MCF 10A (cell line): ENCODE results near the gene SPNS1. TPM values are rescaled to one million over a fixed set of nuclear protein-coding genes. Genes with fewer than 3 reads are reported as not detected.

Source experiments
- BruUV-seq: library from RNA; stranded (reverse); fragments of 400-500 nt; replicated peaks from 2 replicates; lab custom pipeline; 2021; lab: Mats Ljungman, UMichigan
- CTCF ChIA-PET: fragments of 300-600 bp; sonication (Branson Sonifier 250); formaldehyde crosslinking; extraction: SDS; loops from one replicate; lab custom pipeline; 2021; ENCODE audit warnings: antibody characterized with exemption, inconsistent platforms; lab: Yijun Ruan, JAX
- POLR2A ChIA-PET: fragments of 300-600, 350-650 bp; sonication (Branson Sonifier 250); formaldehyde crosslinking; extraction: SDS; loops from one replicate; lab custom pipeline; 2020; ENCODE audit warnings: antibody characterized with exemption, inconsistent platforms; lab: Yijun Ruan, JAX
- DNase-seq: peaks from one replicate; pipeline ENCODE4 v3.0.0-alpha.2; 2018; ENCODE audit not compliant: unreplicated experiment
- H3K27ac Mint-ChIP-seq: one replicate; pipeline ENCODE4 v1.8.0; 2022; ENCODE audit warnings: mild to moderate bottlenecking, low read depth, mixed read lengths; ENCODE audit not compliant: unreplicated experiment
- H3K27me3 Mint-ChIP-seq: one replicate; pipeline ENCODE4 v1.8.0; 2022; ENCODE audit warnings: mixed read lengths; ENCODE audit not compliant: insufficient read depth, unreplicated experiment
- H3K36me3 Mint-ChIP-seq: one replicate; pipeline ENCODE4 v1.8.0; 2022; ENCODE audit warnings: mild to moderate bottlenecking, moderate library complexity, mixed read lengths; ENCODE audit not compliant: insufficient read depth, unreplicated experiment
- H3K4me1 Mint-ChIP-seq: one replicate; pipeline ENCODE4 v1.8.0; 2022; ENCODE audit warnings: mixed read lengths; ENCODE audit not compliant: insufficient read depth, unreplicated experiment
- H3K4me3 Mint-ChIP-seq: one replicate; pipeline ENCODE4 v1.8.0; 2022; ENCODE audit warnings: mild to moderate bottlenecking, moderate library complexity, mixed read lengths; ENCODE audit not compliant: unreplicated experiment
- H3K9me3 Mint-ChIP-seq: one replicate; pipeline ENCODE4 v1.8.0; 2022; ENCODE audit warnings: mixed read lengths; ENCODE audit not compliant: unreplicated experiment
- intact Hi-C: fragments of 100-400 bp; cut with micrococcal nuclease; formaldehyde crosslinking; loops from 2 replicates; pipeline ENCODE4 v1.14.1; 2022
- total RNA-seq: library from RNA; stranded (reverse); gene quantifications from 2 replicates; pipeline ENCODE4 v1.2.3, GENCODE V29; 2022
- TF ChIP-seq, protein P1 (sequence below): fragments of 200-600 bp; IDR thresholded peaks from one replicate; pipeline ENCODE4 v1.8.0; 2022; ENCODE audit warnings: antibody characterized with exemption, mild to moderate bottlenecking; ENCODE audit not compliant: unreplicated experiment

The SPNS1 gene
- total RNA-seq, 1 experiment from 2014 or later = 25.2 TPM

DNA sequence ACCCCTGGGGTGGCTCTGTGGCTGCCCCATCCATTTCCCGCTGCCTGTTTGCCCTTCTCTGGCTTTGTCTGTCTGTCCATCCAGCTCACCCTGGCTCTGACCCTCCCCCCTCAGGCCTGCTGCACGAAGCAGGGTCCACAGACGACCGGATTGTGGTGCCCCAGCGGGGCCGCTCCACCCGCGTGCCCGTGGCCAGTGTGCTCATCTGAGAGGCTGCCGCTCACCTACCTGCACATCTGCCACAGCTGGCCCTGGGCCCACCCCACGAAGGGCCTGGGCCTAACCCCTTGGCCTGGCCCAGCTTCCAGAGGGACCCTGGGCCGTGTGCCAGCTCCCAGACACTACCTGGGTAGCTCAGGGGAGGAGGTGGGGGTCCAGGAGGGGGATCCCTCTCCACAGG is 9.5 kb downstream of the SPNS1 start:
- H3K9me3 Mint-ChIP-seq = peaks cover 11% of the 10 kb centered on the region
- DNase-seq = no peak
- no peaks in the 10 kb centered on the region for H3K27me3 Mint-ChIP-seq
- ChIA-PET POLR2A (interaction anchor here (0.5 to 1.2 kb wide), 2 partner anchors 9 to 143 kb away, joined by 3 read pairs; no protein-coding TSS in a partner anchor), CTCF (no interaction called here)
- TF ChIP-seq, protein P1, sequence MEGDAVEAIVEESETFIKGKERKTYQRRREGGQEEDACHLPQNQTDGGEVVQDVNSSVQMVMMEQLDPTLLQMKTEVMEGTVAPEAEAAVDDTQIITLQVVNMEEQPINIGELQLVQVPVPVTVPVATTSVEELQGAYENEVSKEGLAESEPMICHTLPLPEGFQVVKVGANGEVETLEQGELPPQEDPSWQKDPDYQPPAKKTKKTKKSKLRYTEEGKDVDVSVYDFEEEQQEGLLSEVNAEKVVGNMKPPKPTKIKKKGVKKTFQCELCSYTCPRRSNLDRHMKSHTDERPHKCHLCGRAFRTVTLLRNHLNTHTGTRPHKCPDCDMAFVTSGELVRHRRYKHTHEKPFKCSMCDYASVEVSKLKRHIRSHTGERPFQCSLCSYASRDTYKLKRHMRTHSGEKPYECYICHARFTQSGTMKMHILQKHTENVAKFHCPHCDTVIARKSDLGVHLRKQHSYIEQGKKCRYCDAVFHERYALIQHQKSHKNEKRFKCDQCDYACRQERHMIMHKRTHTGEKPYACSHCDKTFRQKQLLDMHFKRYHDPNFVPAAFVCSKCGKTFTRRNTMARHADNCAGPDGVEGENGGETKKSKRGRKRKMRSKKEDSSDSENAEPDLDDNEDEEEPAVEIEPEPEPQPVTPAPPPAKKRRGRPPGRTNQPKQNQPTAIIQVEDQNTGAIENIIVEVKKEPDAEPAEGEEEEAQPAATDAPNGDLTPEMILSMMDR = no peak
- no peaks in the 10 kb centered on the region for H3K4me1 Mint-ChIP-seq
- peaks cover 25% of the 10 kb centered on the region for H3K36me3 Mint-ChIP-seq
- intact Hi-C loops = no loop called here
- no peak overlapping the region for H3K27ac Mint-ChIP-seq
- H3K4me3 Mint-ChIP-seq = no peak overlapping the region
- TSS peak; percentile 57 for BruUV-seq

DNA sequence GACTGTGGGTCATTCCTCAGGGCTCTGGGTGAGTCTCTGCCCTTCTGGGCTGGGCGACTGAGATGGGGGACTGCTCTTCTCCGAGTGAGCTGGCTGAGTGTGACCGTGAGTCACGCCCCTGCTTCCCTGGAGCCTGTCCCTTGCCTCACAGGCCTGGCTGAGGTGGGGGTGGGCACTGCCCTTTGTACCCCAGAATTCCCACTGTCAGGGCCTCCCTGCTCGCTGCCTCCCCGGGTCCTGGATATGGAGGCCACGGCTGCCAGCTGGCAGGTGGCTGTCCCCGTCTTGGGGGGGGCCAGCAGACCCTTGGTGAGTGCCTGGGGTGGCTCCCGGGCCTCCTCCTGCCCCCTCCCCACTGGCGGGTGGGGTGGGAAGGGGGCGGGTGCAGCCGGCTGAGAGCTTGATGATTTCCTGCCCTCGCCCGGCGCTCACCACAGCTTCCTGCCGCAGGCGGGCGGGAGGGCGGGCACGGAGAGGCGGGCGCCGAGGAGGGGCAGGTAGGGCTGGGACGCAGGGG is 10.1 kb downstream of the SPNS1 start, which contains the start of gene LAT:
LAT (plus strand) TSS at position 434 of the 517 bp plus-strand sequence. CDS start 366 bp downstream, outside the sequence.
- TF ChIP-seq, protein P1 = no peak
- POLR2A ChIA-PET = interaction anchor here (0.5 to 1.2 kb wide), 2 partner anchors 9 to 144 kb away, joined by 3 read pairs; no protein-coding TSS in a partner anchor
- no peak for DNase-seq
- Mint-ChIP-seq H3K36me3 (peaks cover 23% of the 10 kb centered on the region), H3K27ac (no peak within 1 kb of the TSS), H3K9me3 (peaks cover 11% of the 10 kb centered on the region), H3K27me3 (no peaks in the 10 kb centered on the region), H3K4me1 (no peaks in the 10 kb centered on the region), H3K4me3 (no peak within 1 kb of the TSS)
- BruUV-seq = no TSS peak
- intact Hi-C loops = no loop called here
- CTCF ChIA-PET = interaction anchor here (0.5 kb wide), 1 partner anchor 11 kb away, joined by 3 read pairs; no protein-coding TSS in a partner anchor

DNA sequence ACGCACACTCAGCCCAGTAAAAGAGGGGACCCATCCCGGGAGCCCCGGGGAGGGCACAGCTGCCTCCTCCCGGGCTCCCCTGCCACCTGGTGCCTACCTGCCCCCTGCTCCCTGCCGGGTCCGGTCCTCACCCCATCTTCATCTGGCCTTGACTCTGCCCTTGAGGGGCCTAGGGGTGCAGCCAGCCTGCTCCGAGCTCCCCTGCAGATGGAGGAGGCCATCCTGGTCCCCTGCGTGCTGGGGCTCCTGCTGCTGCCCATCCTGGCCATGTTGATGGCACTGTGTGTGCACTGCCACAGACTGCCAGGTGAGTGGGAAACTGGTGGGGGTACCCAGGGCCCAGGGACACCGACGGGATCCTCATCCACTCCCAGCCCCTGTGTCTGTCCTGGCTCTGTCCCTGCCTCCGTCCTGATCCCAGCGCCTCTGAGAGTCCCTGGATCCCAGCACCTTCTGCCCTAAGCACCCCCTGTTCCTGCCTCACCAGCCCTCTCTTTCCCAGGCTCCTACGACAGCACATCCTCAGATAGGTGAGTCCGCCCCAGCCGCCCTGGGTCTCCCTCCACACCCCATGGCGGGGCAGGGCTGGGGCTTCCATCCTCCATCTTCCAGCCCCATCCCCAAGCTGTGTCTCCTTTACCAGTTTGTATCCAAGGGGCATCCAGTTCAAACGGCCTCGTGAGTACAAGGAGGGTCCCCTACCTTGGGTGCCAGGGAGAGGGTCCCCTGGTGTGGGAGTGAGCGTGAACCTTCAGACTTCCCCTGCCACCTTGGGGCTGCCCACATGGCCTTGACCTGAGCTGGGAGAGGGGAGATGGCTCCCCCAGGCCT is 10.8 kb downstream of the SPNS1 start:
- H3K27me3 Mint-ChIP-seq = no peaks in the 10 kb centered on the region
- ChIA-PET CTCF (interaction anchor here (0.5 to 1.6 kb wide), 2 partner anchors 8 to 12 kb away, joined by 3 to 10 read pairs; no protein-coding TSS in a partner anchor), POLR2A (no interaction called here)
- no peak overlapping the region for H3K4me3 Mint-ChIP-seq
- intact Hi-C loops = no loop called here
- peaks cover 11% of the 10 kb centered on the region for H3K9me3 Mint-ChIP-seq
- H3K36me3 Mint-ChIP-seq = peaks cover 15% of the 10 kb centered on the region
- no peak overlapping the region for H3K27ac Mint-ChIP-seq
- TF ChIP-seq, protein P1 = no peak
- H3K4me1 Mint-ChIP-seq = no peaks in the 10 kb centered on the region
- no peak for DNase-seq
- BruUV-seq = no TSS peak

DNA sequence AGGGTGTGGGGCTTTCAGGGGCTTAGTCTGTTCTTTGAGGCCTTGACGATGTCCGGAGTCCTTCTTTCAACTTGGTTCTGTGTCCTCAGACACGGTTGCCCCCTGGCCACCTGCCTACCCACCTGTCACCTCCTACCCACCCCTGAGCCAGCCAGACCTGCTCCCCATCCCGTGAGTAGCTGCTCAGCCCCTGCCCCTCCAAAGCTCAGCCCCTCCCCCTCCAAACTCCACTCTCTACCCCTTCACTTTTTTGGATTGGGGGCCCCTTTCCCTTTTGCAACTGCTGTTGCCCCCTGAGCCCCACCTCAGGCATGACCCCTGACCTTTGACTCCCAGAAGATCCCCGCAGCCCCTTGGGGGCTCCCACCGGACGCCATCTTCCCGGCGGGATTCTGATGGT is 11.5 kb downstream of the SPNS1 start:
- Mint-ChIP-seq H3K9me3 (peaks cover 11% of the 10 kb centered on the region), H3K4me1 (no peaks in the 10 kb centered on the region), H3K36me3 (peaks cover 13% of the 10 kb centered on the region), H3K27me3 (no peaks in the 10 kb centered on the region), H3K4me3 (no peak overlapping the region), H3K27ac (no peak overlapping the region)
- TF ChIP-seq, protein P1 = no peak
- POLR2A ChIA-PET = no interaction called here
- CTCF ChIA-PET = interaction anchor here (1.6 kb wide), 1 partner anchor 8 kb away, joined by 10 read pairs; no protein-coding TSS in a partner anchor
- intact Hi-C loops = no loop called here
- no TSS peak for BruUV-seq
- DNase-seq = no peak
